Right lung (tissue), 5 donors: ENCODE measurements around the gene MRPL44. TPM values are rescaled to one million over a fixed set of nuclear protein-coding genes. Genes with fewer than 3 reads are reported as not detected.
"Not testable (repeated sequence)": the region's sequence is repeated elsewhere in the genome, so short reads cannot be mapped to it uniquely, and the experiment has no call there.

Experiments used
- DNase-seq, 2 donors: peaks; one replicate each; pipeline ENCODE4 v3.0.0-alpha.2; 2013
- polyA plus RNA-seq, 5 donors: library from polyadenylated mRNA; unstranded; fragments of 120-200 nt; gene quantifications; one replicate each; pipeline versions ENCODE4 v1.2.1 to v1.2.3, GENCODE V29; 2013; ENCODE audit warnings: inconsistent platforms in 1 of 5, low replicate concordance in 1 of 5; ENCODE audit not compliant: insufficient read length in 5 of 5, insufficient read depth in 1 of 5

The MRPL44 gene
- polyA plus RNA-seq, 5 donors = 25.8 to 30.5 (median 26.6) TPM

DNA sequence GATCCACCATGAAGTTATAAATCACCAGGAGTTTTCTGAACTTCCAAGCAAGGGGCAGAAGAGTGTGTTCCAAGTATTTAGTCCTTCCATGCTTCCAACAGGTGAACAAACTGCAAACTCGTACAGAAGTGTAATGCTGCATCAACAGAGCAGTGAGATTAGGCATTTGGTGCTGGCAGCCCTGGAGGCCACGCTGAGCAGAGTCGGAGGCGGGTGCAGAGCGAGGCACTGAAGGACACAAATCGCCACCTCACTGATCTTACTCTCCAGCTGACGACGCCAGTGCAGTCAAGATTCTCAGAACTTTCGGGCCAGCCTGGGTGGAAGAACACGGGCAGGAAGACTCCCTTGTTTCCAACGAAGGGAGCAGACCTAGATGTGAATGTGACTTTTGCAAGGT is 42.6 kb downstream of the MRPL44 start:
- DNase-seq = no peak

DNA sequence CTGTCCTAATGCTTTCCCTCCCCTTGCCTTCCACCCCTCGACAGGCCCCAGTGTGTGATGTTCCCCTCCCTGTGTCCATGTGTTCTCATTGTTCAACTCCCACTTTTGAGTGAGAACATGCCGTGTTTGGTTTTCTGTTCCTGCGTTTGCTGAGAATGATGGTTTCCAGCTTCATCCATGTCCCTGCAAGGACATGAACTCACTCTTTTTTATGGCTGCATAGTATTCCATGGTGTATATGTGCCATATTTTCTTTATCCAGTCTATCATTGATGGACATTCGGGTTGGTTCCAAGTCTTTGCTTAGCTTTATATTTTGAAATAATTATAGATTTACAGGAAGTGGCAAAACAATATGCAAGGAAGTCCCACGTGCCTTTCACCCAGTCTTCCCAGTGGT is 43.4 kb downstream of the MRPL44 start:
- DNase-seq = not testable (repeated sequence)

DNA sequence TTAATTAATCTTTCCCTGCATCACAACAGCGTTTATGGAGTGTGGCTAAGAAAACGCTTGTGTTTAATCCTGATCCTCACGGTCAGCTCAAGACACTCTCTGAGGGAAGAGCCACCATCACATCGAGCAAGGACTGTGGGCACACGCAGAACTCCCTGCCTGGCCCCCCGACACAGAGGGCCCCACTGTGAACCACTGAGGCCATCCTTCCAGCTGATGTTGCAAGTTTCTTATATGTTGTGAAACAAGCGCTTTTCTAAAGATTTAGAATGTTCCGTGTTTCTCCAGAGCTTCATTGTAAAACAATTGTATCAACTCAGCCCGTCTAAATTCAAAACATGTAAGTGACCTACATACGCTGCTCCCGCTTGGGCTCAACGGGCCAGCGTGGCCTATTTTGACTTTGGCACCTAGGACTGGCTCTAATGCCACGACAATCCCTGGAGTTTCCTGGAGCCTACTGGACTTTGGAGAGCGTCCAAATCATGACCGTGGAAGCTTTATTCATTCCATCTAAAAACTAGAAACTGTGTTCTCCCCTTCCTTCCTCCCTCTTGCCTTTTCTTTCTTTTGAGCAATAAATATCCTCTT is 46.9 kb downstream of the MRPL44 start:
- peak; percentile 38 to 47 for DNase-seq

DNA sequence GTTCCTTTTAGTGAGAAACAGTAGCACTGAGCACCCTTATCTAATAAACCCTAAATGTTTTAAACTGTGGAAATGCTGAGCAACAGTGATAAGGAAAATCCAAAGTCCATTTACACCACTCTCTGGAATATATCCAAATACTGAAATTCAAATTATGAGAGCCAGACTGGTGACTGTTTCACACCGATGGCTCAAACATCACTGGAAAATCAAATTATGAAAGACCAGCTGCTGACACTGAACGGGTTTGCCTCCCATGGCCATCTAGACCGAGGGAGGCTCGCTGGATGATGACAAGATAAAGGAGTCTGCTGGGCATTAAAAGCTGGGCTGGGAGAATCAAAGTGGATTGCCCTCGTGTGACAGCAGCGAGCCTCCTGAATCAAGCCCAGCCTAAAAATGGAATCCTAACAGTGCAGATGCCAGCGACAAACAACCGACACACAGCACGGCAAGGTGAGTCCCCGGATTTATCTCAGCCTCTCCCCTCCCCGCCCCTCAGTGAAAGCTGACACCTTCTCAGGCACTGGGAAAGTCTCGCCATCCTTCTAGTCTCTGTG is 51.5 kb downstream of the MRPL44 start:
- DNase-seq = no peak

DNA sequence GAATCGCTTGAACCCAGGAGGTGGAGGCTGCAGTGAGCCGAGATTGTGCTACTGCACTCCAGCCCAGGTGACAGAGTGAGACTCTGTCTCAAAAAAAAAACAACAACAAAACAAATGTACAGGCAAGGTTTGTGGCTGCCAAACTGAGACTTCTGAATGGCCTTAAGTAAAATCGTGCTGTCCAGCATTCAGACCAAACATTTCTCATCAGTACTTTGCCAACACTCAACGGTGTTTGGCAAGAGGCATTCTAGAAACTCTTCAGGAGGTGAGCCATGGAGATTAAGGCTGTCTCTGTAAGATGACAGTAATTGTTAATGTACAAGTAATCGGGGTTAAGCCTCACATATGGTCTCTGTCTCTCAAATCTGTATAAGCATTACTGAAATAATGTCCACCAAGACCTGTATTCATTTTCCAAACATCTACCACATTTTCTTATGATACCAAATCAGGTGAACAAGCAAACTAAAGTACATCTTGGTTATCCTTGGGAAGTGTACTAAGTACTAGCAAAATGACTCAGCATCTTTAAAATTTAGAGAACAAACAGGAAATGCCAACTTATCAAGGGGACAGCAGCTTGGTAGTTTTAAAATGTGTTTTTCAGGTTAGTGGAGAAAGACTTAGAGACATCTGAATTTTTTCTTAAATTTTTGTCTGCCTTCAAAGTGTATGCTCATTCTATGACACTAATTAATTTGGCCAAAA is 52.5 kb downstream of the MRPL44 start:
- DNase-seq = no peak

DNA sequence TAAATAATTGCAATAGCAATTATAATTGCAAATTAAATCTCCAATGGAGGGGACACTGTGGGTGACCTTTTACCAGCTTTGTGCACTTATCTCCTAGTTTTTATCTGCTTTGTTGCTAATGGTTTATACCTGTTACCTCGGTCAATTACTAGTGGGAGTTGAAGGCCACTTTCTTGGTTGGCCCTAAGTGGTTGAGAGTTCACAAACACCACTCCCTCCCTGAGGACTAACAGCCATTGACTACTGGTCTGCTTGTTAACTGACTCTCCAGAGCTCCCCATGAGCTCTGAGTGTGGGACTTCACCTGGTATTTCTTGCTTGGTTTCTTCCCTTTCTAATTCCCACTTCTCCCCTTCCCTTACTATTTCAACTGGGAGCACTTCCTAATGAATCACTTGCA is 54.6 kb downstream of the MRPL44 start:
- DNase-seq = no peak

DNA sequence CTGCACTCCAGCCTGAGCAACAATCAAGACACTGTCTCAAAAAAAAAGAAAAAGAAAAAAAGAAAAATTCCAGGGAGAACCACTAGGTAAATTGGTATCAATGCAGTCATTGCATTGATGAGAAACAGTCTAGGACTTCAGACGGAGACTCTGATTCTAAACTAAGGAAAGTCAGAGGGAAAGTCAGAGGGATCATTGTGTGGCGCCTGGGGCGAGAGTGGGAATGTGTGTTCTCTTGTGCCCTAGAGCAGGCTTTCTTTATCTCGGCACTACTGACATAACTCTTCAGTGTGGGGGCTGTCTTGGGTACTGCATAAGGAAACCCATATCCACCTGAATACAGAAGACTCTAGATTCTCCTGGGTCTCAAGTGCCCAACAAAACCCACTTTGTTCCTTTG is 57.1 kb downstream of the MRPL44 start:
- DNase-seq = no peak

- DNase-seq = no peak
These were observed 59.7 kb downstream of the MRPL44 start for GRCh38 chr2:224016963-224017362.

Other genes starting within 250 kb of the MRPL44 start
- 1 to 10 TPM; 3.5 to 6.5 (median 5.0) TPM for gene AP1S3, start 119.9 kb upstream of the MRPL44 start, polyA plus RNA-seq
- gene WDFY1, start 12.1 kb upstream of the MRPL44 start, polyA plus RNA-seq = 10 to 100 TPM; 53.7 to 78.0 (median 69.4) TPM
- 100 to 1,000 TPM in 1 of 5 donors, 10 to 100 TPM in 4; 79.3 to 111 (median 89.9) TPM for gene SERPINE2, start 81.8 kb downstream of the MRPL44 start, polyA plus RNA-seq